K562 (cell line): ENCODE measurements around the gene EMD. TPM values are rescaled to one million over a fixed set of nuclear protein-coding genes. Genes with fewer than 3 reads are reported as not detected.

ENCODE experiments used
- ATAC-seq: fragments of 200-7000 bp; cut with Tn5 transposase; 3 replicates; pipeline ENCODE4 v1.9.1; 2020; ENCODE audit warnings: moderate library complexity
- BruUV-seq: library from RNA; stranded (reverse); fragments of 400-500 nt; replicated peaks from 2 replicates; lab custom pipeline; 2021; lab: Mats Ljungman, UMichigan
- CTCF ChIA-PET: fragments of 300-600 bp; formaldehyde crosslinking; extraction: SDS; loops from one replicate; lab custom pipeline; 2021; ENCODE audit warnings: low intra/inter-chr PET ratio; lab: Yijun Ruan, JAX
- POLR2A ChIA-PET: fragments of 300-600, 350-650 bp; sonication (Branson Sonifier 250); formaldehyde crosslinking; extraction: SDS; loops from one replicate; lab custom pipeline; 2021; ENCODE audit warnings: antibody characterized with exemption, inconsistent platforms; lab: Yijun Ruan, JAX
- DNase-seq, 4 experiments: peaks; one replicate each; pipeline versions ENCODE4 v3.0.0 to v3.0.0-alpha.2; 2011 to 2018; ENCODE audit warnings: low spot score in 3 of 4, mixed read lengths in 3 of 4; ENCODE audit errors: extremely low read depth in 1 of 4
- FAIRE-seq: peaks from 2 replicates; lab custom pipeline; 2011; peaks lifted over from hg19 to GRCh38; lab: Jason Lieb, UNC
- H2AFZ ChIP-seq: 2 replicates; pipeline ENCODE4 v1.6.0; 2011; ENCODE audit warnings: low read depth, low read length, control low read depth, inconsistent platforms
- H3K27ac ChIP-seq: fragments of 200-600 bp; 3 replicates; pipeline ENCODE4 v1.8.0; 2011; ENCODE audit warnings: low read depth, mild to moderate bottlenecking, control low read depth, inconsistent platforms, low read length, moderate library complexity, mixed read lengths; ENCODE audit errors: extremely low read depth
- H3K27me3 ChIP-seq, 2 experiments: fragments of 300-600 bp in 1 of 2; 2 replicates in 1 of 2; 3 replicates in 1 of 2; pipeline versions ENCODE4 v1.6.0 to v1.8.0; 2011; ENCODE audit warnings: inconsistent platforms in 2 of 2, low read length in 2 of 2, mild to moderate bottlenecking in 1 of 2, mixed read lengths in 1 of 2, moderate library complexity in 1 of 2; ENCODE audit not compliant: control insufficient read depth in 2 of 2, insufficient read depth in 2 of 2
- H3K36me3 ChIP-seq: fragments of 300-600 bp; 3 replicates; pipeline ENCODE4 v1.8.0; 2011; ENCODE audit warnings: mild to moderate bottlenecking, low read length, inconsistent platforms; ENCODE audit not compliant: control insufficient read depth, insufficient read depth
- H3K4me1 ChIP-seq, 2 experiments: fragments of 200-600 bp in 1 of 2; replicated peaks in 1 of 2; 2 replicates in 1 of 2; 3 replicates in 1 of 2; pipeline versions ENCODE4 v1.5.1 to v1.8.0; 2011; ENCODE audit warnings: inconsistent platforms in 2 of 2, low read length in 2 of 2, mild to moderate bottlenecking in 1 of 2, mixed read lengths in 1 of 2, moderate library complexity in 1 of 2; ENCODE audit not compliant: control insufficient read depth in 2 of 2, insufficient read depth in 2 of 2
- H3K4me2 ChIP-seq: 2 replicates; pipeline ENCODE4 v1.6.1; 2011; ENCODE audit warnings: low read length, control low read depth, inconsistent platforms, mixed read lengths; ENCODE audit not compliant: insufficient read depth
- H3K4me3 ChIP-seq: fragments of 200-600 bp; sonication (generic), shearing (Covaris generic); 2 replicates; pipeline ENCODE4 v1.5.1; 2016; ENCODE audit warnings: control low read depth, inconsistent platforms
- H3K79me2 ChIP-seq: fragments of 200-600 bp; 3 replicates; pipeline ENCODE4 v1.8.0; 2011; ENCODE audit warnings: low read length, inconsistent platforms; ENCODE audit not compliant: control insufficient read depth, insufficient read depth
- H3K9ac ChIP-seq, 2 experiments: 2 replicates each; pipeline versions ENCODE4 v1.6.0 to v1.6.1; 2011; ENCODE audit warnings: low read depth in 2 of 2, low read length in 2 of 2, control low read depth in 1 of 2, inconsistent platforms in 1 of 2, mild to moderate bottlenecking in 1 of 2, mixed read lengths in 1 of 2; ENCODE audit not compliant: insufficient read depth in 1 of 2
- H3K9me1 ChIP-seq: one replicate; pipeline ENCODE4 v1.6.0; 2011; ENCODE audit warnings: inconsistent platforms, mild to moderate bottlenecking, low read length, moderate library complexity; ENCODE audit not compliant: control insufficient read depth, insufficient read depth
- H3K9me3 ChIP-seq: replicated peaks from 2 replicates; pipeline ENCODE4 v1.5.1; 2011; ENCODE audit warnings: low read depth, low read length, inconsistent platforms; ENCODE audit not compliant: control insufficient read depth, insufficient read depth
- H4K20me1 ChIP-seq: replicated peaks from 2 replicates; pipeline ENCODE4 v1.6.1; 2011; ENCODE audit warnings: low read length, inconsistent platforms, mixed read lengths; ENCODE audit not compliant: control insufficient read depth, insufficient read depth
- NCOA1 ChIP-seq: fragments of 450-650 bp; IDR thresholded peaks from 2 replicates; pipeline ENCODE4 v1.6.1; 2016; ENCODE audit warnings: low read depth
- POLR2G ChIP-seq: fragments of 200-400 bp; formaldehyde crosslinking; IDR thresholded peaks from 2 replicates; pipeline ENCODE4 v1.6.1; 2017; ENCODE audit warnings: low read depth, mild to moderate bottlenecking, antibody characterized with exemption, low read length, moderate library complexity
- ZBTB49 ChIP-seq: sonication (generic); formaldehyde crosslinking; IDR thresholded peaks from 2 replicates; pipeline ENCODE4 v1.8.0; 2022; ENCODE audit warnings: missing genetic modification reagents, mild to moderate bottlenecking, borderline replicate concordance
- ZNF174 ChIP-seq: fragments of 250-450 bp; sonication (Bioruptor Pico); IDR thresholded peaks from 2 replicates; pipeline ENCODE4 v1.4.0; 2020; ENCODE audit warnings: mild to moderate bottlenecking
- WGBS: fragments of 100-300 bp; shearing (Covaris generic); methylation state at CpG from one replicate; pipeline ENCODE4 v1.1.6; 2016; ENCODE audit warnings: low coverage, mixed read lengths; ENCODE audit not compliant: insufficient coverage; ENCODE audit errors: missing lambda C conversion rate; 5-methylcytosine and 5-hydroxymethylcytosine counted together
- in situ Hi-C: fragments of 300-500 bp; cut with MboI; formaldehyde crosslinking; loops from 4 replicates; pipeline ENCODE4 v1.15.0; 2018; ENCODE audit warnings: inconsistent platforms, mixed read lengths
- intact Hi-C: fragments of 100-400 bp; cut with micrococcal nuclease; formaldehyde crosslinking; loops from 2 replicates; pipeline ENCODE4 v1.14.2; 2022
- polyA plus RNA-seq, 8 experiments: library from polyadenylated mRNA; depleted of rRNA in 4 of 8; stranded (reverse) in 5 of 8; unstranded in 3 of 8; fragments of >200 nt; fragmentation: Nextera tagmentation in 2 of 8; fragmentation: Illumina TruSeq in 1 of 8; extraction: Ambion mirVana in 2 of 8; extraction: Trizol in 1 of 8; gene quantifications; 2 replicates each; pipeline versions ENCODE4 v1.2.1 to v1.2.3, GENCODE V29; 2011 to 2014; ENCODE audit warnings: inconsistent platforms in 1 of 8, missing spikeins in 1 of 8
- total RNA-seq, 7 experiments: library from RNA; depleted of rRNA in 6 of 7; stranded (reverse); fragments of >200 nt in 6 of 7; fragmentation: Illumina TruSeq in 2 of 7; extraction: Trizol in 2 of 7; gene quantifications; 2 replicates each; pipeline versions ENCODE4 v1.2.1 to v1.2.3, GENCODE V29; 2011 to 2021; ENCODE audit warnings: low replicate concordance in 1 of 7

The EMD gene
- total and polyA plus RNA-seq, 9 of the 15 experiments (the other 6 are each of a cell fraction or from before 2014, with no cell fraction given) = 2.3 to 206 (median 61.9) TPM

GRCh38 chrX:154356596-154356995 lies 22.5 kb upstream of the EMD start:
- Histone ChIP-seq H3K4me1 (peaks cover 0 to 22% of the 10 kb centered on the region in 2 experiments; a peak in 1 of 5 replicates), H2AFZ (no peak overlapping the region), H3K9me3 (no peaks in the 10 kb centered on the region), H3K9me1 (no peaks in the 10 kb centered on the region), H3K4me2 (no peak overlapping the region), H3K36me3 (peaks cover 98% of the 10 kb centered on the region; the same call in 2 of the 3 replicates), H3K27ac (no peak overlapping the region), H4K20me1 (peaks cover 3% of the 10 kb centered on the region; the same call in 1 of the 2 replicates), H3K79me2 (no peaks in the 10 kb centered on the region), H3K4me3 (no peak overlapping the region), H3K9ac (no peak overlapping the region), H3K27me3 (no peaks in the 10 kb centered on the region)
- no peak for FAIRE-seq
- BruUV-seq = no TSS peak
- no peak for ATAC-seq
- DNase-seq = no peak
- ChIA-PET CTCF (no interaction called here), POLR2A (interaction anchor here (0.7 to 1.8 kb wide), 3 partner anchors 12 to 453 kb away, joined by 4 to 5 read pairs (median 5); no protein-coding TSS in a partner anchor)
- 94% methylated on average over 3 of the region's 13 CpGs for WGBS
- TF ChIP-seq ZBTB49 (CRISPR knock-in tag) = no peak
- no peak for TF ChIP-seq ZNF174 (CRISPR knock-in tag)
- no peak for TF ChIP-seq NCOA1
- peak; percentile 8; the same call in 1 of the 2 replicates for TF ChIP-seq POLR2G
- in situ Hi-C loops = no loop called here
- intact Hi-C loops = no loop called here
